ENCODE measurements around the gene CD300C.
"Not testable (repeated sequence)": the region's sequence is repeated elsewhere in the genome, so short reads cannot be mapped to it uniquely, and the experiment has no call there.

Gene CD300C

GRCh38 chr17:74561586-74561985, 15.7 kb upstream of the CD300C start:
- DNase-seq: no peak

- DNase-seq: no peak
These were observed 13.1 kb upstream of the CD300C start for GRCh38 chr17:74558882-74559519.

GRCh38 chr17:74558402-74558801, 12.5 kb upstream of the CD300C start:
- not testable (repeated sequence) for DNase-seq

GRCh38 chr17:74555427-74555940, 9.6 kb upstream of the CD300C start:
- no peak for DNase-seq

- DNase-seq: no peak
These were observed 9.0 kb upstream of the CD300C start for GRCh38 chr17:74554909-74555308.

GRCh38 chr17:74552037-74552436, 6.1 kb upstream of the CD300C start:
- DNase-seq: no peak

- DNase-seq: no peak
These were observed 4.7 kb upstream of the CD300C start for GRCh38 chr17:74550602-74551001.

GRCh38 chr17:74549343-74549742, 3.4 kb upstream of the CD300C start:
- no peak for DNase-seq

GRCh38 chr17:74547736-74548135, 1.8 kb upstream of the CD300C start:
- DNase-seq: no peak

- no peak for DNase-seq
These were observed 1.3 kb upstream of the CD300C start for GRCh38 chr17:74547264-74547663.

GRCh38 chr17:74546586-74546985, 671 bp upstream of the CD300C start:
- DNase-seq: no peak

- DNase-seq: no peak
These were observed 698 bp downstream of the CD300C start for GRCh38 chr17:74544991-74545842.

GRCh38 chr17:74543891-74544760, 1.8 kb downstream of the CD300C start:
- no peak for DNase-seq

GRCh38 chr17:74543406-74543805, 2.5 kb downstream of the CD300C start:
- DNase-seq: no peak

GRCh38 chr17:74542727-74543383, 3.1 kb downstream of the CD300C start:
- no peak for DNase-seq

GRCh38 chr17:74542166-74542565, 3.7 kb downstream of the CD300C start:
- DNase-seq: no peak

- no peak for DNase-seq
These were observed 4.5 kb downstream of the CD300C start for GRCh38 chr17:74541176-74542111.

GRCh38 chr17:74539281-74539820, 6.6 kb downstream of the CD300C start:
- DNase-seq: no peak

GRCh38 chr17:74536890-74537289, 9.0 kb downstream of the CD300C start:
- no peak for DNase-seq

GRCh38 chr17:74532115-74532514, 13.8 kb downstream of the CD300C start:
- DNase-seq: no peak

GRCh38 chr17:74531231-74531761, 14.6 kb downstream of the CD300C start, which contains the start of gene CD300LB:
CD300LB (minus strand) TSS chr17:74531475; CDS start chr17:74531350, 125 bp downstream.
- DNase-seq: no peak

Measured in cortex of kidney (tissue), 1 donor.